Epidermal melanocyte (primary cell): ENCODE data around the gene ACAN.
A peak's percentile ranks its signal among the peaks of the same experiment; 100 is the strongest.

ENCODE experiments used
- DNase-seq: peaks from one replicate; pipeline ENCODE4 v3.0.0; 2011; ENCODE audit warnings: low spot score; ENCODE audit not compliant: insufficient read length

ACAN gene

DNA sequence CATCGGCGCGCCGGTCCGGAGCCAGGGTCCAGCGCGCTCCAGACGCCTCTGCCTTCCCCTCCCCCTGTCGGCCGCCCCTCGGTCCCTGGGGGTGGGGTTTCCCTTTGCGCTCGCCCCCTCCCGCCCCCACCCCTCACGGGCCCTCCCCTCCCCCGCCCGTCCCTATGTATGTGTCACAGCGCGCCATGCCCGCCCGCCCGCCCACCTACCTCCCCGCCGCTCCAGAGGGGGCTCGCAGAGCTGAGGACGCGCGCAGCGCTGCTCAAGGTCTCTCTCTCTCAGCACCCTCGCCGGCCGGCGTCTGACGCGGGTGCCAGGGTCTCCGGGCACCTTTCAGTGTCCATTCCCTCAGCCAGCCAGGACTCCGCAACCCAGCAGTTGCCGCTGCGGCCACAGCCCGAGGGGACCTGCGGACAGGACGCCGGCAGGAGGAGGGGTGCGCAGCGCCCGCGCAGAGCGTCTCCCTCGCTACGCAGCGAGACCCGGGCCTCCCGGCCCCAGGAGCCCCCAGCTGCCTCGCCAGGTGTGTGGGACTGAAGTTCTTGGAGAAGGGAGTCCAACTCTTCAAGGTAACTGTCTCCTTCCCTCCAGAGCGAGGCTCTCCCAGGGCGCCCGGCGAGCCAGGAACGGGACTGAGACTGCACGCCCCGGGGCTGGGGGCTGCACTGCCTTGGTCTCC lies at the start of gene ACAN:
TSS of gene ACAN (plus strand) at position 196 of the 679 bp plus-strand sequence. CDS start 32,771 bp downstream, outside the sequence.
- no peak for DNase-seq

DNA sequence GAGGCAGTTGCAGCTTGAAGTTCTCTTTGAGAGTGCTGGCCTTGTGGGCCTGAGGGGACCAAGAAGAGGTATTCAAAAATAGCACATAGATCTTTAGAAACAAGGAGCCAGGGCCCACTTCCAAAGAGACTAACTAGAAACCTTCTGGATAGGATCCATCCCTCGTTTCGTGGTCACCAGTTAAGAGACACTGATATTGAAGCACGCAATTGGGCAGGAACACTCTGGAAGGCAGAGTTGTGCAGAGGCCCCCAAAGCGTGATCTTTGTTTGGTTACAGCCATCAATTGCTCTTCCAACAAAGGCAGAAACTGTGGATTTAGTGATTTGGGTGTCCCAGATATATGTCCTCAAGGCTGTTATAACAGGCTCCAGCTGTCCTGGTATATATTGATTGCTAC lies 46.7 kb upstream of the ACAN start:
- DNase-seq: no peak

DNA sequence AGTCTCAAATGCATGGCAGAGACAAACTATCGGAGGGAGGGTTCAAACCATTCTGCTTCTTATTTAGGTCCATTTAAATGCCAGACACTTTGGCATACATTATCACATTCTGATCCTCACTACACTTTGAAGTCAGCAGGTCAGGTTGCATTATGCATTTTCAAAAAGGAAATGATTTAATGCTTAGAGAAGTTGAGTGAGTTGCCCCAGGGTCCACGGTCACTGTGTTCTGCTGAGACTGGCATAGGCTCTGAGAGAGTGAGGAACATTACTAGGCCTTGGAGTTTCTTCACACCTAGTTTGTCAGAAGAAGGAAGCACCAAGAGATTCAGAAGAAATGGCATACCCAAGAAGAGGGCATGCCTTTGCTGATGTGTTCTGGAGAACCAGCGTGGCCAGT lies 46.3 kb upstream of the ACAN start:
- no peak for DNase-seq

DNA sequence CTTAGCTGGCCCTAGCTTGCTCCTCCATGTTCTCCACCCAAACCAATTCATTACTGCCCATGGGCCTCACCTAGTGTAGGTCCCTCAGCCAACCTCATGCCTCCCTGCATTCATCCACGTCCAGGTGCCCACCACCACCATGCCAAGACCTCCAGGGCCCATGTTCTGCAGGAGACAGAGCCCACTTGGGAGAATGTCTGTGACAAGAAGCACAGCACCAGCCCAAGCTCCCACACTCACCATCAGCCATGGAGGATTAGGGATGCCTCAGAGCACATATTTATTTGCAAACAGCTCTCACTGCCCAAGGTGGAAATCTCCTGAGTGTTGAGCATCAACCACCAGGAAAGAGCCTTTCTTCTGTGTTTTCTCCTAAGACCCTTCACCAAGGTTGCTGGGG lies 43.4 kb upstream of the ACAN start:
- no peak for DNase-seq

DNA sequence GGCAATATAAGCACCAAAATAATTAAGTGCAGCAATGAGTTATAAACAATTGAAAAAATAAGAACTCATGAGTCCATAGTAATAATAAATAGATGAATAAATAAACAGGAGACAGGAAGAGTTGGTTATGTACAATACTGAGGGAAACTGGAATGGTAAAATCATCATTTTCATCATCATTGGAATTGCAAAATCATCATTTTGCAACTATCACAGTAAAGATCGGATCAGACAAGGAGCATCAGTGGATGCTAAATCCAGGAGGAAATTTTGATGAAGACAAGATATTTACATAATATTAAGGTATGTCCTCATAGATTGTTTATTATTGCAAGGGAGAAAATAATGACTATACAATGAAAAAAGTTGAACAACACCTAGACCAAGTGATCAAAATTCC lies 38.8 kb upstream of the ACAN start:
- no peak for DNase-seq

DNA sequence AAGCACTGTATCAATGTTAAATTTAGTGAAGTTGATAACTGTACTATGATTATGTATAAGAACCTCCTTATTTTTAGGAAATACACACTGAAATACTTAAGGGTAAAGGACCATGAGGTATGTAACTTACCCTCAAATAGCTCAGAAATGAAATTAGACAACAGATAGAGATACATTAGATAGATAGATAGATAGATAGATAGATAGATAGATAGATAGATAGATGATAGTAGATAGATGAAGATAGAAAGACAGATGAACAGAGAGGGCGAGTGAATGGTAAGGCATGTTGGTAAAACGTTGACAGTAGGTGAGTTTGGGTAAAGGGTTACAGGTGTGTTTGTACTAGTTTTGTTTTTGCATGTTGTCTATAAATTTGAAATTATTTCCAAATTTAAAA lies 38.0 kb upstream of the ACAN start:
- no peak for DNase-seq

DNA sequence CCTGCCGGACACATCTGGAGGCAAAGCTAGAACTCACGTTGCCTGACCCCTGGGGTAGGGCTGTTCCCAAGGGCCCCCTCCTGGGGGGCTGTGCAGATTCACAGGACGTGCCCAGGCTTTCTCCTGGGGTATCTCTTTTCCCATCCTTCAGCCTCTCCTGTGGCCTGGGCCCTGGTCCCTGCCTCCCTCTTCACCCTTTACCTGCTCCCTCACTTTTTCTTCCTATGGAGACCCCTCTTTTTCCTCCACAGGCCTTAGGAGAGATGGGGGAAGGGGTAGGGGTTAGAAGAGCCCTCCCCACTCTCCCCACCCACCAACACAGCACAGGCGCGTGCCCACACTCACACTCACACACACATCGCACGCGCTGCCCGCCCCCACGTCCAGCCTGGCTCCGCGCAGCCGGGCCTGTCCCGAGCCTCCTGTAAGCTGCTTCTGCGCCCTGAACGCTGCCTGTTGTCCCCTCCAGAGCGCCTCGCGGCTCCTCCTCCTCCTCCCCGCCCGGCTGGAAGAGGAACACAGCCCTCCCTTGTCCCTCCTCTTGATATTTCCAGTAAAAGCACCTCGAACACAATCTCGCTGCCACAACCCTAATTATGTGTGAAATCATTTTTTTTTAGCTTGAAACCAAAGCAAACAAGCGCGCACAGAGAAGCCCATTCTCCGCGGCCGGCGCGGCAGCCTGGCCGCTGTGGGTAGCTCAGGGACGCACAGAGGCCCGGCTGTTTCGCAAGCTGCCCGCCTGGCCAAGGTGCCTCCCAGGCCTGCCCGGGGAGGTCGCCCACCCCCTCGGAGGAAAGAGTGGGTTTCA lies 33.9 kb upstream of the ACAN start:
- DNase-seq: peak; percentile 76

DNA sequence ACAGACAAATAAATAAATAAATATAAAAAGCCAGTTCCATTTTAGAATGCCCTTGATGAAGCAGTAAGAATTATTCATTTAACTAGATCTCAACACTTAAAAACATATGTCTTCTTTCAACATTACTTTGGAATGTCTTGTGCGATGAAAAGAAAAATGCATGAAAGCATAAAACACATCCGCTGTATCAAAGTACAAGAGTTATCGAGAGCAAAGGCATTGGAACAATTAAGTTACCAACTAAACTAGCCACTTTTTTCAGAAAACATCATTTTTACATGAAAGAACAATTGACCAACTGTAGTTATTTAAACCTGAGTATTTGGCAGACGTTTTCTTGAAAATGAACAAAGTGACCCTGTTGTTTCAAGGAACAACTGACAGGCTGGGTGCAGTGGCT lies 27.5 kb upstream of the ACAN start:
- no peak for DNase-seq

DNA sequence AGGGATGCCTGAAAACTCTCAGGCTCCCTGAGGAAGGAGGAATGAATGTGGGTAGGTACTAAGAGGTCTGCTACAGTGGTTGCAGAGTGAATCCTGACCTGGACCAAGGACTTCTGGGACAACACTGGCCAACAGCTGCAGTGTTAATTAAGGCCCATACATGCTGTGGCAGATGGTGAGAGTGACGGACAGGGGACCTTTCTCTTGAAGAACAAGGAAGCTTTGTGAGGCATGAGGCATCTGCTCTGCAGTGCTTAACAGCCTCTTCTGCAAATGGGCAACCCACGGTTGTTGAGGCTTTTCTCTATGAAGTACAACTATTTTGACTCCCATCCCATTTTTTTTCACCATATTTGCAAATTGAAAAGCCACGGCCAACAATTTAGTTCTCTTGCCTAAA lies 26.6 kb upstream of the ACAN start:
- DNase-seq: no peak

DNA sequence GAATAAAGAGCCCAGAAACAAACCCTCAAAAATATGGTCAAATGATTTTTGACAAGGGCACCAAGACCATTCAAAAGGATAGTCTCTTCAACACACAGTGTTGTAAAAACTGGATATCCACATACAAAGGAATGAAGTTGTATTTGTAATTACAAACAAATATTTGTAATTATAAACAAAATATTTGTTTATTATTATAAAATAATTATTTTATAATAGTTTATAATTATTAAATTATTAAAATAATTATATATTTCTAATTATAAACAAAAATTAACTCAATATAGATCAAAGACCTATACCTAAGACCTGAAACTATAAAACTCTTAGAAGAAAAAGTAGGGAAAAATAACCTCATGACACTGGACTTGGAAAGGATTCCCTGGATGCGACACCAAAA lies 23.3 kb upstream of the ACAN start:
- no peak for DNase-seq

DNA sequence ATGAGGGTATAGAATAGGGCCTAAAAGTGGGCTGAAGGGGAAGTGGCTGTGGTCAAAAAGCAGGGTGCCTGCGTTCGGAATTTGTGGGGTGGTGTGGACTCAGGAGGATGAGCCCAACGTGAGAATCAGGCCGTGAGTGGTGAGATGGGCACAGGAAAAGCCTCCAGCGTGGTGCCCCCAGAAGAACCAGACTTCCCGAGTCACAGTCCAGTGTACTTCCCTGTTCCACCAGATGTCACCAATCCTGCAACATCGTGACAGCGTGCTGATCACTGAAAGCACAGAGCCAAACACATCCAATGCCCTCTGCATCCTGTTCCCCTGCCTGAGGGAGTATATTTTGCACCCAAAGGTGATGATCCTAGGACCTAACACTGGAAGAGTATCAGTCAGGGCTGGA lies 20.8 kb upstream of the ACAN start:
- DNase-seq: no peak

DNA sequence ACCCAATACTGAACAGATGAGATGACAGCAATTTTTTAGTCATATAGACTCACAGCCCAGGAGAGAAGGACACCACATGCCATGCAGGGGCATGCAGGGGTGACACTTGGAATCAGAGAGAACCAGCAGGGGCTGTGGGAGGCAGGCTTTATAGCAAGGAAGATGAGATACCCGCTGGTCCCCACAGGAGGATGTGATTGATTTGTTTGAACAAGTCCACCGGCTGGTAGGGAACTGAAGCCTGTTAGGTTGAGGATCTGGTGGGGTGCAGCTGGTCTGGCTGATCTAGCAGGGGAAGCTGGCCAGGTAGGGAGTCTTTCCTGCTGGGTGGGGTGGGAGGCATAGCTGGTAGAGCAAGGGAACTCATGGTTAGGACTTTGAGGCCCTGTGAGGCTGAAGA lies 18.0 kb upstream of the ACAN start:
- DNase-seq: no peak

DNA sequence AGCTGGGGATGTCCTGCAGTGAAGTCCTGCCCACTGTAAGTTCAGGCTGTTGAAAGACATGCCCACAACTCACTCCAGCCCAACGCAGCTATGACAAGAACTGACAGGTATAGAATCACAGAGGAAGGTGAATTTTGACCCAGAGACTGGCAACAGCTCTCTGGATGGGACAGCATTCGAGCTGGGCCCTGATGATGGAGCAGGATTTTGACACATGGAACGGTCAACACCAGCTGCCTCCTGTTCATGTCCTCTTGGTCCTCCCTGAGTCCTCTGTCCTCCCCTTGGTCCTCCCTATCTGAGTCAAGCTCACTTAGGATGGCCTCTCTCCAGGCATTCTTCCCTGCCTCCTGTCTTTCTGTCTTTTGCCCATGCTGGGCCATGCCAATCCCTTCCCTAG lies 15.2 kb upstream of the ACAN start:
- no peak for DNase-seq

DNA sequence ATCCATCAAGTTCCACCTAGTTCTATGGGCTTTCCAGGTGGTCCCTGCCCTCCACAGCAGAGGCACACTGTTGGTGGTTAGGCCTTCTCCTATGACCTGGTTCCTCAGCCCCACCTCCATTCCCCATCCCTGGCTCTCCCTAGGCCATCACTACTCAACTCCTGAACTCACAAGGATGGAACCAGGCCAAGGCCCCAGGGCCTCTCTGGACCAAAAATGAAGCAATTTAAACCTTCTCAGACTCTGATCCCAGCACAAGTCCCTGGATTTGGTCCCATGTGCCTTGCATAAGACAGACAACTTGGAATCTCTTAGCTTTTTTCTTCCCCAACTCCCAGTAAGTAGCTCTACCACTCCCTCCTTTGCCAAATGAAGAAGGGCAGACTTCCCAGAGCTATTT lies 14.4 kb upstream of the ACAN start:
- no peak for DNase-seq

DNA sequence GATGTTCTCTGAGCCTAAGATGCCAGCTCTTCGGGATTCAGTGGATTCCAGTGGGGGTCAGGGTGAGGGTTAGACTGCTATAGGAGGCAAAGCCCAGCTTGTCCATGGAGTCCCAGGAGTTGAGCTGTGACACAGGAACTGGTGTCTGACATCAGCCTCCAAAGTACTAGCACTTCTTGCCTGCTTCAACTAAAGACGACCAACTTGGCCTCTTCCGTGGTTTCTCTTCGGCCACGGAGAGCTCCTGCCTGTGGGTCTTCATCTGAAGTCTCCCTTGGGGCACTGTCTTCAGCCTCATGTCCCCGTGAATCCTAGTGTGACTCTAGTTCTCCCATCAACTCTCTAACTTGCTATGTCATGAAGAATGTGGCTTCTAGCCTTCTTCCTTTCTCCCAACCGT lies 12.8 kb upstream of the ACAN start:
- DNase-seq: no peak

DNA sequence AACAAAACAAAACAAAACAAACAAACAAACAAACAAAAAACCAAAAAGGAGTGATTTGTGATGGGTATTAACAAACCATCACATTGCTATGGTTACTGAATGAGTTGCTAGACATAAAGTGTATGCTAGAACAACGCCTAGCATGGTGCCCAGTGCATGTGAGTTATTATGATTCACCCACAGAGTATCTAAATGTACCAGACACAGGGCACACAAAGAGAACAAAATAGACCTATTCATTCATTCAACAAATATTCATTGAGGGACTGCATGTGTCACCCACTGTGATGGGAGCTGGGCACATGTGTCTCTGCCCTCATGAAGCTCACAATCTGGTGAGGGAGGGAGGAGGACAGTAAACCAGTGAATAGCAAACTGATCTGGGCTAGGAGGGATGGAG lies 11.6 kb upstream of the ACAN start:
- DNase-seq: no peak

DNA sequence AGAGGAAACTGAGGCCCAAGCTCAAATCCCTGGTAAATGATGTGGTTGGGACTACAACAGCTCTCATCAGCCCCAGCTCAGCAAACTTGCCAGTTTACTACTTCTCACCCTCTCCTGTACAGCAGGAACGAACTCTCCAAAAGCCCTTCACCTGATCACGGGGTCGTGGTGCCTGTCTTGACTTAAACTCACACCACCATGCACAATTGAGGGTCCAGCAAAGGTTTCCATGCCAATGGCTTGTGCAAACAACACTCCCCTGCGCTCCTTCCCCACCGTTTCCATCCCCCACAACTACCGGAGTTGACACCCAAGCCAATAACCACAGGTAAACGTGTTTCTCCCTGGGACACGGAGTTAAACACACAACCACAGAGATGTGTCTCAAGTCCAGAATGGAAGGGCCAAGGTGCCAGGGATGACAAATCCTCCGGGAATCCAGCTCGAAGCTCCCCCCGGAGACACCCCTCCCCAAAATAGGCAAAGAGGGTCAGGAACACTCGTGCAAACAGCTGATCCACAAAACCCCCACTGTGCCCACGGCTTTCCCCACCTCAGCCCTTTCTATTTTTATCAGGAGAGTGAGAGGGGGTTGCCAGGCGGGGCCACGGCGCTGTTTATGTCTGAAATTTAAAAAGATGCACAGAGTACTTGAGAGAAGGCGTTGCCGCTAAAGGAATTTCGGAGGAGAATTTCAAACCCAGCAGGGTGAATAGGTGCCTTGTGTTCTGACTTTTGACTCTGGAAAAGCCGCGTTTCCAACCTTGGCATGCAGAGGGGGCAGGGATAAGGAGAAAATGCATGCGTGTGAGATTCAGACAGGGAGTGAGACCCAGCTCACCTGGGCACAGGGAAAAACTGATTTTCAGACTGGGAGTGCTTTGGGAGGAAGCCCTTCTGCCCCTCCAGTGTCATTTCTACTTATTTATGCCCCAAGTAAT lies 10.6 kb upstream of the ACAN start:
- DNase-seq: no peak

DNA sequence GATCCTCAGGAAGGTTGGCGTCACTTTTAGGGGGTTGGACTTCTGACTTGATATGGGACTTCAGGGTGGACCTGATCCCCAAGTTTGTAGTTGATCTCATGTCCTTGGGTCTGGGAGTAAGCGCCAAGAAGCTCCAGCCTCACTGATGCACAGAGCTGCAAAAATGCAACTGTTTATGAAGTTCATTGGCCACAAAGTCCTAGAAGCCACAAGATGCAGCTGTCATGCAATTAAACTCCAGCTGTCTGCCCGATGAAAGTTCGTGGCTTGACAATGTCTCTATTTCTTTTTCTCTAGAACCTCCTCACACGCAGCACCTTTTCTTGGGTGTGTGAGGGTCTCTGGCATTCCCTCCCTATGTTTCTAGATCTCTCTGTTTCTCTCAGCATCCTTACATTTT lies 9.2 kb upstream of the ACAN start:
- DNase-seq: no peak

DNA sequence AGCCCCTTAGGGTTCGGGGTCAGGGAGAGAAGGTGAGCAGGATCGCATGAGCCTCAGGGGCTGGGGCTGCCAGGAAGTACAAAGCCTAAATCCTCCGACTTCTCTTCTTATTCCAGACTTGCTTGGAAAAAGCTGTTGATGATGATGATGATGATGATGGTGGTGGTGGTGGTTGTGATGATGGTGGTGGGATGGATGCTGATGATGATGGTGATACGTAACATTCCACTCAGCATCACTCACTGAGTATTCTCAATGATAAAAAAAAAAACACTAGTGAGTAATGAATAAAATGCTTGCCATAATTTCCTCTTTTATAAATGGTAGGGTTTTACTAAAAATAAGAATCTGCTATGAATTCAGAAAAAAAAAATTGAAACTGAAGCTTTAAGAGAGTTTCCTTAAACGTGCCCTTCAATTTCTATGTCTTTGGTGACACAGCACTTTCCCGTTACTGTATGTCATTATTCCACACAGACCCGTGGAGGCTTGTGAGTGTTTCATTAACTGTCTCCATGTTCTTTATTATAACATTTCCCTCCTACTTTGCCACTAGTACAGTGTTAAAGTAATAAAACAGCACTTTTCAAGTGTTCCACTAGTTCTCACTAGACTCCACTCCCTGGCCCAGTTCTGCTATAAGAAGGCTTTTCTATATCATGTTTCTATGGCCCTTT lies 5.4 kb upstream of the ACAN start:
- DNase-seq: no peak

DNA sequence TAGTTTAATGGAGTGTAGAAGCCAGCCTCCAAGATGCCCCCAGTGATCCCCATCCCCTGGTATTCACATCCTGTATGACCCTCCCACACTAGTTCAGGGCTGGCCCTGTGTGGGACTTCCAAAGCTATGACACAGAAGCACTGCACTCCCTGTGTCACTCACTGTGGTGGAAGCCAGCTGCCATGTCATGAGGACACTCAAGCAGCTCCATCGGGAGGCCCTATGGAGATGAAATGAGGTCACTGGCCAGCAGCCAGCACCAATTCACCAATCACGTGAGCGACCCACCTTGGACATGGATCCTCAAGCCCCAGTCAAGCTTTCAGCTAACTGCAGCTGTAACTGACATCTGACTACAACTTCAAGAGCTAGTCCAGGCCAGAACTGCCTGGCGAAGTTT lies 3.9 kb upstream of the ACAN start:
- no peak for DNase-seq

DNA sequence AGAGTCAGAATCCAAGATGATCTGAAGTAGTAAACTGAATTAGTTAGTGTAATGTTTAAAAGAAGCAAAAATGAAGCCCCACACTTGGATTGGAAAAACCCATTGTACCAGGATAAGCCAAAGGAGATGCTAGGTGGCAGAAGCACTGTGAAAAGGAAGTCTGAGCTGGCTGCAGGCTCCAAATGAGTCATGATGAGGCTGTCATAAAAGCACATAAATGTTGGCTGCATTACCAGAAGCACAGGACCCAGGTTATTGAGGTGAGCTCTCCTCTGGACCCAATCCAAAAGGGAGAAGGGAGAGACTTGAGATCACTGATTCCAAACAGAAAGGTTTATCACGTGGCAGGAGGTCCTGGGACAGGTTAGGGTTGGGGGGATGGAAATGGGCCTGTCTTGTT lies 3.2 kb upstream of the ACAN start:
- DNase-seq: no peak

DNA sequence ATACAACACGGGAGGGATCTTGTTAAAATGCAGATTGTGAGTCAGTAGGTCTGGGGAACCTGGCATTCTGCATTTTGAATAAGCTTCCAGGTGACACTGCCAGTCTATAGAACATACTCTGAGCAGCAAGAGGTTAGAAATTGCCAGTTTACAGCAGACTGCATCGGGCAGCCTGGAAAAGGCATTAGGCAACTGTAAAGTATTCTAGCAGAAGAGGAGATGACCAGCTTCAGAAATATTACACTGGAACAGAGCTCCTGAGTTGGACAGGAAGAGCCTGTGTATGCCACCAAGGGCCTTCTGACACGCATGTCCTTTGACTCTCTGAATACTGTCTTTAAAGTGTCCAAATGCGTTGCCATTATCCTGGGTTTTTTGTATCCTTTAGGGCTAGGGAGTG lies 2.5 kb upstream of the ACAN start:
- DNase-seq: no peak
